HT-29 (cell line): Measurements from ENCODE around the gene CLCA4. TPM values are rescaled to one million over a fixed set of nuclear protein-coding genes. Genes with fewer than 3 reads are reported as not detected.
"Not testable (repeated sequence)": the region's sequence is repeated elsewhere in the genome, so short reads cannot be mapped to it uniquely, and the experiment has no call there.

Experiments used
- DNase-seq: peaks from one replicate; pipeline ENCODE4 v3.0.0-alpha.2; 2015; ENCODE audit warnings: low spot score
- total RNA-seq: library from RNA; depleted of rRNA; stranded (reverse); fragments of >200 nt; shearing (Covaris generic); gene quantifications from 2 replicates; pipeline ENCODE4 v1.2.3, GENCODE V29; 2014

The CLCA4 gene
- total RNA-seq, 1 experiment from 2014 or later: 0.36 TPM

DNA sequence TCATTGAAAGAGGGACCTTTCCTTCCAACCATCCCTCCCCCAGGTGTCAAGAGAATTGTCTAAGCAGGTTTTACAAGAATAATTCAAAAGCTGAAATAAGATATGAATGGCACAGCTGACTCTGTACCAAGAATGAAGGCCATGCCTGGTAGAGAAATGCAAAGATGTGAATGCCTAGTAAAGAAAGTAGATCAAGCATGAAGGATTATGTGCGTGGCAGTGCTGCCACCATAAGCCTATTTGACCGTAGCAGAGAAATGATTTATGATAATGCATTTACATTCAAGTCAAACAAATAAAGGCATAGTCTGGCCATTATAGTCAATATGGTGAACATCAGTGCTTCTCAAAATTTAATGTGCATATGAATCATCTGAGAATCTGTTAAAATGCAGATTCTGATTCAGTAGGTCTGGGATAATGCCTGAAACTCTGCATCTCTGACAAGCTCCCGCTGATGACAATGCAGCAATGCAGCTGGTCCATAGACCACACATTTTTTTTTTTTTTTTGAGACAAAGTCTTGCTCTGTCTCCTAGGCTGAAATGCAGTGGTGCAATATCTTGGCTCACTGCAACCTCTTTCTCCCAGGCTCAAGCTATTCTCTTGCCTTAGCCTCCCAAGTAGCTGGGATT is 16.6 kb upstream of the CLCA4 start:
- DNase-seq: no peak

GRCh38 chr1:86537928-86538695 is 8.8 kb upstream of the CLCA4 start:
- no peak for DNase-seq

GRCh38 chr1:86538775-86539174 is 8.1 kb upstream of the CLCA4 start:
- DNase-seq: no peak

DNA sequence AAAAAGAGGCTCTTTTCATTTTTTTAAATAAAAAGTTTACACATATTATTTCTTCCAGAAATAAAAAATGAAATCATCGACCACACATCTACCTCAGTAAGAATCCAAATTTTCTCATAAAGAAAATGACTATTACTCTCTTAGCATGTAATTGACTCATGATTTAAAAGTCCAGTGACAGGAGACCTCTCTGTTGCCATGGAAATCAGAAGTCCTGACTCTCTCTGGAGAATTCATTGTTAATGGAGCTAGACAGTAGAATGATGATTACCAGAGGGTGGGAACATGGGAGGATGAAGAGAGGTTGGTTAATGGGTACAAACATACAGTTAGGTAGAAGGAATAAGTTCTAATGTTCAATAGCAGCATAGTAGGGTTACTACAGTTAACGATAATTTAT is 5.0 kb upstream of the CLCA4 start:
- DNase-seq: no peak

DNA sequence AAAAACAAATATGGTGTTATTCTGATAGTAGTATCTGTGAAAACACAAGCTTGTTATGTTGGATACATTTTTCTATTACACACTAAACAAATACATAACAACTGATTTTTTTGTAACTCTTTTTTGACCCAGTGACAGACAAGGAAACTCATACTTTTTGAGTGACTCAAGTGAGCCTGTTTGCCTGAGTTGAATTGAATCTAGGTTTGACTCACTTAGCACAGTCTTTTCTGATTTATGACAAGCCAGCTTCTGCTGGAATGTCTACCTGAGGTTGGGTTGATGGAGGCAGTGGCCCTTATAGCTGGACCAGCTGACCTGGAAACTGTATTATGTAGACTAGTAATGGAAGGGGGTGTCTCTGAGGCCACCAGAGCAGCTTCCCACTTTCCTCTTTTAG is 4.2 kb upstream of the CLCA4 start:
- DNase-seq: peak; percentile 31

DNA sequence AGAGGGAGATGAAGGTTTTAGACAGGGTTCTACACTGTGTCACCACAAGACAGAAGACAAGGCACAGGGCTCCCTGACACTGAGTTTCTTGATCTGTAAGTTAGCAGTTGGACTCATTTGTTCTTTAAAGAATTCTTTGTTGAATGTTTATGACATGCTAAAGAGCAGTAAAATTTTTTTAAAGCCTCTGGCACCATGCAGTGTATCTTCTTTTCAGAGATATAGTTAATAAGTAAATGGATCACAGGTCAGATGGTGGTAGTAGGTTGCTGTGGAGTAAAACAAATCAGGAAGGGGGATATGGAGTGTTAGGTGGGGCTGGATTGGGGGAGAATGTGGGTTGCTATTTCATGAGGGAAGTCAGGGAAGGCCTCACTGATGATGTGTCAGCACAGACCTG is 2.0 kb downstream of the CLCA4 start:
- DNase-seq: no peak

DNA sequence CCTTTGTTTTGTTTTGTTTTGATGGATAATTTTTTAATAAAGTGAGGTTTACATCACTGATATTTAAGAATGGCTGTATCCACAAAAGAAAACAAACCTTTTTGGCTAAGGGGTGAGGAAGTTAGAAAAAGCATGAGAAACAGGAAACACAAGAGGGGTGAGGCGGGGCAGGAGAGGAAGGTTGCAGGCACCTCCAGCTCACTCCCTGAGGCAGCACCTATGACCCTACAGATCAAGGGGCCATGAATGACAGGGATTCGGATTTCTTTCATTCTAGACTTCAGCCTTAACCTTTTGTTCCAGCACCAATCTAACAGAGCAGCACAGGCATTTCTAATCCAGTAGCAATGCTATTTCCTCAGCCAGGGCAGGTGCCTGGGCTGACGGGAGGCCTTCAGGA is 4.4 kb downstream of the CLCA4 start:
- DNase-seq: no peak

- no peak for DNase-seq
Measured at GRCh38 chr1:86552376-86552775, 5.5 kb downstream of the CLCA4 start.

- no peak for DNase-seq
Measured at GRCh38 chr1:86557739-86558138, 10.9 kb downstream of the CLCA4 start.

- no peak for DNase-seq
Measured at GRCh38 chr1:86563849-86564248, 17.0 kb downstream of the CLCA4 start.

DNA sequence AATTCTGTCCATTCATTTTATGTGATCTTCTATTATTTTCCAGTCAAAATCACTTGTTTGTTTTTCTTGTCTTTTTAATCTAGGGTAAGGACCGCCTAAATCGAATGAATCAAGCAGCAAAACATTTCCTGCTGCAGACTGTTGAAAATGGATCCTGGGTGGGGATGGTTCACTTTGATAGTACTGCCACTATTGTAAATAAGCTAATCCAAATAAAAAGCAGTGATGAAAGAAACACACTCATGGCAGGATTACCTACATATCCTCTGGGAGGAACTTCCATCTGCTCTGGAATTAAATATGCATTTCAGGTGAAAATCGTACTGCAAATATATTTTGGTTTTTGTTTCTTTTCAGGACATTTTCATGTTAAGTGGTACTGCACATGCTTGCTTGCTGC is 20.5 kb downstream of the CLCA4 start:
- DNase-seq: peak; percentile 55

DNA sequence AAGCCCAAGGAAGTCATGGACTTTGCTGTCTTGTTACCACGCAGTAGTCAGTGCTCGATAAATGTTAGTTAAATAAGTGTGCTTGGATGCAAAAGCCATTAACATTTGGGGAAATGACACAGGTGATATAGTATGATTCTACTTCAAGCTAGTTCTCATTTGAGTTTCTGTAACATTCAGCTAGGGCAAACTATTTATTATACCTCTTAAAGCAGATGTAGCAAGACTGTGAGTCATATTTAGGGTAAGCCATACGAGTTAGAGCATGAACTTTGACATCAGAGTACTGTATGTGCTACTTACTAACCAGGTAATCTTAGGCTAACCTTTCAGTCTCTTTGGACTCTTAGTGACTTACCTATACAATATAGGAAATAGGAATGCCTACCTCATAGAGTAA is 21.0 kb downstream of the CLCA4 start:
- DNase-seq: peak; percentile 61

- DNase-seq: no peak
Measured at GRCh38 chr1:86573763-86574484, 27.0 kb downstream of the CLCA4 start.

- DNase-seq: peak; percentile 70
Measured at GRCh38 chr1:86581231-86581630, 34.4 kb downstream of the CLCA4 start.

GRCh38 chr1:86582161-86582560 is 35.3 kb downstream of the CLCA4 start:
- no peak for DNase-seq

- no peak for DNase-seq
Measured at GRCh38 chr1:86583032-86583431, 36.2 kb downstream of the CLCA4 start.

- no peak for DNase-seq
Measured at GRCh38 chr1:86583593-86583992, 36.7 kb downstream of the CLCA4 start.

GRCh38 chr1:86594284-86594770 is 47.4 kb downstream of the CLCA4 start:
- no peak for DNase-seq

- no peak for DNase-seq
Measured at GRCh38 chr1:86596224-86596623, 49.3 kb downstream of the CLCA4 start.

DNA sequence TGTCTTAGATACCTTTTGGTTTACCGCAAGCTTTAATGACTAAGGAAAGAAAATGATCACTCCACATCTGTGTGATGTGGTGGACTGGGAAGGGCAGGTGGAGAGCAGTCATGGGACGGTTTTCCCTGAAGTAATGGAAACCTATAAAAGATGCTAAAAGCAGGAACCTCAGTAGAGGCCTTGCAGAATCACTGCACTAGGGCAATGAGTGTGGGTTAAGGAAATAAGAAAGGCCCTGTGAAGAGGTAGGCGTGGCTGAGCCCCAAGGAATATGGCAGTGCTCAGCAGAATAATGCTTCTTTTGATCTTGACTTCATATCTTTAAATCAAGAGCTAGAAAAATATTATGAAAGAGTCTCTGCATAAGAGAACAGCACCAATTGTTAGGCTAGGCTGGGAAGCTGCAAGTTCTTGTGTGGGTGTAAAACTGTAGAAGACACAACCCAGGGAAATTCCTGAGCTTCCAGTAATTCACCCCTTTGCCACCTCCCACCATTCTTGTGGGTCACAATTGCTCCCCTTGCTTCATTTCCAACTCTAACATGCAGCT is 49.9 kb downstream of the CLCA4 start:
- DNase-seq: no peak

GRCh38 chr1:86606080-86606479 is 59.2 kb downstream of the CLCA4 start:
- not testable (repeated sequence) for DNase-seq

GRCh38 chr1:86616433-86616832 is 69.6 kb downstream of the CLCA4 start:
- DNase-seq: no peak
